Activated T-cell treated with anti-CD3 and anti-CD28 coated beads for 4 hours (primary cell): Measurements from ENCODE around the gene RPS21.

Source experiments
- DNase-seq: peaks from one replicate; pipeline ENCODE4 v3.0.0-alpha.2; 2020

RPS21 gene

DNA sequence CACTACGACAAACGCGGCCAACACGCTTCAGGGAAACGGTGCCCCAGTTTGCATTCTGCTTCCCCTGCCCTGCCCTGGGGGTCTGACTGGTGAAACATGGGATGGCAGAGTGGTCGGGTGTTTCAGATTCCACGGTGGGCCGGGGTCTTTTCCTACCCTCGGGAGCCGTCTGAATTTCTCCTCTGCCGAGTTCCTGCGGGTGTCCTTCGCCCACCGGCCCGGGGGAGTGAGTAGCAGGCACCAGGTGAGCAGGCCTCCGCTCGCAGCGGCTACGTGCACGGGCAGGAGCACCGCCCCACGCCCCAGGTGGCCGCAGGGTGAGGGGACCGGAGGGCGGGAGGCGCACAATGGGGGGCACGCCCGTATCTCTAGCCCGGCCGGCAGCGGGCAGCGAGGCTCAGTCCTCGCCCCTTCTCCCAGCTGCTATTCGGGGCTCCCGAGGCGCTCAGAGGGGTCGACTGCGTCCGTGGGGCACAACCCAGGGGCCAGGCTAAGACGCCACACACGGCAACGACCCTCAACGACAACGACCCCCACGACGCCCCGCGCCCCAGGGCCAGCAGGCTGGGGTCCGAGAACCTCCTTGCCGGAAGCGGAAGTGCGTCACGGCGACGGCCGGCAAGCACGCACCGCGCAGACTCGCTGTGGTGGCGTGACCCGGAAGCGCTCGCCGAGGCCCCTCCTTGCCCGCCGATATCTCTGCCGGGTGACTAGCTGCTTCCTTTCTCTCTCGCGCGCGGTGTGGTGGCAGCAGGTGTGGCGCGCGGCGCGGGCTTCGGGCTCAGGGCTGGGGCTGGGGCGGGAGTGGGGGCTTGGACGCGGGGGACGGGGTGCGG is at the start of gene RPS21:
TSS of gene RPS21 (plus strand) at position 721 of the 836 bp plus-strand sequence. CDS start 236 bp downstream, outside the sequence.
- peak; percentile 86 for DNase-seq

DNA sequence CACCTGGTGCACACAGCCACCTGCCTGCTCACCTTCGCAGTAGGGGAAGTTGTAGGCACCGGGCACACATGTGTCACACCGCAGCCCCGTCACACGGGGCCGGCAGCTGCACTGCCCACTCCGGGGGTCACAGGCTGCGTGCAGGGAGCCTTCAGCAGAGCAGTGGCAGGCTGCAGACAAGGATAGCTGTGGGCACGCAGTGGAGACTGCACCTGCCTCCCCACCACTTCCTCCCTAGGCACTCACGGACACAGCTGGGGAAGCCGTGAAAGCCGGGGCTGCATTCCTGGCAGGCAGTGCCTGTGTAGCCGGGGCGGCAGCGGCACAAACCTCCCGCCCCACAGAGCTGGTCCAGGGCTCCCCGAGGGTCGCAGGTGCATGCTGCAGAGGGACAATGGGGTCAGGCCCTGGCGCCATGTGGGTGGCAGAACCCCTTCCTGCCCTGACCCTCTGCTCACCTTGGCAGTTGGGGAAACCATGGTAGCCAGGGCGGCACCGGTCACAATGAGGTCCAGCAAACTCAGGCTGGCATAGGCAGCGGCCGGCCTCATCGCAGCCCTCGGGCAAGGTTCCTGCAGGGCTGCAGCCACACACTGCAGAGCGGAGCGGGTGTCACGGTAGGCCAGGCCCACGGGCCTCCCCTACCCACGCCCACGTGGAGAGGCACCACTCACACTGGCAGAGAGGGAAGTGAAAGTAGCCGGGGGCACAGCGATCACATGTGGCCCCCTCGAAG is 49.2 kb upstream of the RPS21 start:
- DNase-seq, result no peak

DNA sequence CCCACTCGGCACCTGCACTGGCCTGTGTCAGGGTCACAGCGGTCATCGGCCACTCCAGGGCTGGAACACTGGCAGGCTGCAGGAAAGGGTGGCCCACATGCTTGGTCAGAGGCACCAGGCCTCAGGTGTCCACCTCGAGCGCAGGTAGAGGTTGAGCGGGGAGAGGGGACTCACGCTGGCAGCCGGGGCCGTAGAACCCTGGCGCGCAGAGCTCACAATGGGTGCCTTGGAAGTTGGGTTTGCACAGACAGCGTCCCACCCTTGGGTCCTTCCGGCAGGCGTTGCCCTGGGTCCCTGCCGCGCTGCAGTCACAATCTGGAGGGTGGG is 48.6 kb upstream of the RPS21 start:
- DNase-seq, result no peak

DNA sequence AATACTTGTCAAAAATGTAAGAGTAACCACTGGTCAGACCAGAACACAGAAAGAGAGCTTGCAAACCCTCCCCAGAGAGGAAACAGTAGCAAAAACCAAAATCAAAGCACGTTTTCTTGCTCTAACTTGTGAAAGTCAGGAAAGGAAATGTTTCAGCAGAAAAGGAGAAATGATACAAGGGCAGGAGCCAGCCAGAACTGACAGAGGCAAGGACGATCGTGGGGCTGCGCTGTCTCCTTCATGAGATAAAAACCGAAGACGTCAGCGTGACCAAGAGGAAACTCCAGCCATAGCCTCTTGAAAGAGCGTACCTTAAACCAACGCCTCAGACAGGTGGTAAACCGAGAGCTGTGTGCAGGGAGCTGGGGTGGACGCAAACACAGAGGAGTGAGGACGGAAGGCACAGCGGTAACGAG is 47.2 kb upstream of the RPS21 start:
- no peak for DNase-seq

DNA sequence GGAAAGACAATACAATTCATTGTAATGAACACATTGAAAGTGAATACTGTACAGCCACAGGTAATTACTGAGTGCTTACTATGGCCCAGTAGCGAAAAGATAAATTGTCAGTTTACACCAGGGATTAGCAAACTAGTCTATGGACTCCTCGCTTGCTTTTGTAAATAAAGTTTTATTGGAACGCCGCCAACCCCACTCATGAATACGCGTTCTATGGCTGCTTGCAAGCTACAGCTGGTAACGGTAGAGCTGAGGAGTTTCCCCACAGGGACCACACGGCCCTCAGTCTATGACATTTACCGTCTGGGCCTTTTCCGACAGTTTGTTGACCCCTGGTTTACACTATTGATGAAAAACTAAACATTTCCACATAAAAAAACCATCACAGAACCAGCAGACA is 44.0 kb upstream of the RPS21 start:
- no peak for DNase-seq

DNA sequence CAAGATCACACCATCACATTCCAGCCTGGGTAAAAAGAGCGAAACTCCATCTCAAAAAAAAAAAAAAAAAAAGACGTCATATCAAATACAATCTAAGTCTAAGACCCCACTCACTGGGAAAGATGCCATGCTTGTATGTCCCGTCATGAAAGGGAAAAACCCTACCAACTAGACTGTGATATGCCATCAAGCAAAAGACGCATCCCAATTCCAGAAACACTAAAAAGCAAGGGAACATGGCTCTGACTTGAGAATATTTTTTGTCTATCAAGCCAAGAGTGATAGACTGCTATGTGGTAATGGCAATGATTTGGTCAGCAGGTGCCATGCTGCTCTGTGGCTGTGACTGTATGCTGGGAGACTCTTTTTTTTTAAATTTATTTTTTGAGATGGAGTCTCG is 42.8 kb upstream of the RPS21 start:
- DNase-seq, result no peak

DNA sequence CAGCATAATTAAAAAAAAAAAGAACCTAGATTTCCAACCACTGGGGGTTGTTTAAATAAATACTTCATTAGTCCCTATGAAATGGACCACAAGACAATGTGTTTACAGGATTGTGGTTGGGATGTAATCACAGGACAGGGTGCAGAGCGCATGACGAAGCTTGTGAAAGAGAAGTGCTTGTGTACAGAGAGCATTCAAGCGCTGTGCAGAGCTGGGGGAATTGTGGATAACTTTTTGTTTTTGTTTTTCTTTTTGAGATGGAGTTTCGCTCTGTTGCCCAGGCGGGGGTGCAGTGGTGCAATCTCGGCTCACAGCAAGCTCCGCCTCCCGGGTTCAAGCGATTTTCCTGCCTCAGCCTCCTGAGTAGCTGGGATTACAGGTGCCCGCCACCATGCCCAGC is 42.1 kb upstream of the RPS21 start:
- no peak for DNase-seq

DNA sequence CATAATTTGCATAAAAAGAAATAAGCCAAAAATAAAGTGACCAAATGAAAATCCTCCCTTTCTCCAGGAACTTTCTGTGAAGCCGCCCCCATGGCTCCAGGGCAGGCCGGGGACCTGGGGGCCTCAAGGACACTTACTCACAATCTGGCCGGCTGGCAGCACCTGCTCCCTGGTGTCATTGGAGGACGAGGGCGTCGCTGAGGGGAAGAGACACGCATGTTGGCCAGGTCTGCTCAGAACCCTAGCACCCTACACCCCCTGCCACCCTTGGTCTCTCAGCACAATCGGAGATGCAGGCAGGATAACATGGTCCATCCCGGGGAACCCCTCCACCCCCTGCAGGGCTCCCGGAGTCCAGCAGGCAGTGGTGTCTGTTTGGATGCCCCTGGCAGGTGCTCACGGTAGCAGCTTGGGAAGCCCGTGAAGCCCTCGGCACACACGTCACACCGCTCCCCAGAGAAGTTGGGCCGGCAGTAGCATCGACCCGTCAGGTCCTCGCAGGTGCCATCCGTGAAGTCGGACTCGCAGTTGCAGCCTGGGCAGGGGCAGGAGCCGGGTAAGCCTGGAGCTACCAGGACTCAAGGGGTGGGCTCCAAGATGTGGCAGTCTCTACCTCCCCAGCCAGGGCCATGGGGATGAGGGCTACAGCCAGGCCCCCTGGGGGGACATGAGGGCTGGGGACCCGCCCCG is 41.1 kb upstream of the RPS21 start:
- DNase-seq, result no peak

DNA sequence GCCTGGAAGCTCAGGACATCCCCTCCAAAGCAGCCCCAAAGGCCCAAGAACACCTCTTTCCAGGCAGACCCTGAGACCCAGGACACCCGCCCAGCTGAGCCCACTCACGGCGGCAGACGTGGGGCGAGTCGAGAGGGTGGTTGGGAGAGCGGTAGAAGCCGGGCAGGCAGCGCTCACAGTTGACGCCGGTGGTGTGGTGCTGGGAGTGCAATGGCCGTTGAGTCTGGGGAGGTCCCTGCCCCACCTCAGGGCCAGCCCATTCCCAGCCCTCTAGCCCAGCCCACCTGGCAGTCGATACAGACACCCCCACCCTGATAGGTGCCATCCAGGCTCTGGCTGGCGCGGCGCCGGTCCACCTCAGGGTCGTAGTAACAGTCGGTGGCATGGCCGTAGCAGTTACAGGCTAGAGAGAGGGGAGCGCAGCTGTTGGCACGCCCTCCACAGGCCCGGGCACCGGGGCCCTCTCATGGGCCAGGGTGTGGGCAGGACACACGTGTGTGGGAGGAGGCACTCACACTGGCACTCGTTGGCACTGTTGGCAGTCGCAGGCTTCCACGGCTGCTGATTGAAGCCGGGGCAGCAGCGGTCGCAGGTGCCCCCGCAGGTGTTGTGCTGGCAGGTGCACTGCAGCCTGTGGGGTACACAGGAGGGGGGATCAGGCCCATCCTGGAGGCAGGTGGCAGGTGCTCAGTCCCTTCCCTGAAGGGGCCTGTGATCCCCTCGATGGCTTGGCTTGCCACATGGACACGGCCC is 40.3 kb upstream of the RPS21 start:
- DNase-seq, result no peak

DNA sequence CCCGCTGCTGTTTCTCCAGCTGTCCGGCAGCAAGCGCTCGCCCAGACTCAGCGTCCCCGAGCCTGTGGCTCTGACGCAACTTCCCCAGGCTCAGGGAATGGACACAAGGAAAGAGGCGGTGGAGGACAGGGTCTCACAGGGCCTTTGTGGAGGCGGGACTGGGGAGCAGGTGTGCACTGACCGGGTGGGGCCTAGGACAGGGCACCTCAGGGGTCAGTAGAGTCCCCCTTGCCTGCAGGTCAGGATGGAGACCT is 39.8 kb upstream of the RPS21 start:
- DNase-seq, result no peak

DNA sequence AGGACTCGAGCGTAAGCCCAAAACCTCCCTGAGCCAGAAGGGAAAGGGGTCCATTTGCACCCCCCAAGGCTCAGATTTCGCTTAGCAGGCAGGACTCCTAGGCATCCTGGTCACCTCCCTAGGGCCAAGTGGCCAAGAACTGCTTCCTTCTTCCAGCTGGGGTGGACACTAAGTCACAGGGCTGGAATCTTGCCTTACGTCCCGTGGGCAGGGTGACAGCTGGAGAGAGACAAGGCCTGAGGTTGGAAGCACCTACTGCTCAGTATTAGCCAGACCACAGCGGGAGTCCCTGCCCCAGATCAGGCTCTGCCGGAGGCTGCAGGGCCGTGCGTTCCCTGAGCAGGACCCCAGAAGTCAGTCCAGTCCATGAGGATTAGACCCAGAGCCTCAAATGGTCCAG is 39.5 kb upstream of the RPS21 start:
- DNase-seq, result no peak

DNA sequence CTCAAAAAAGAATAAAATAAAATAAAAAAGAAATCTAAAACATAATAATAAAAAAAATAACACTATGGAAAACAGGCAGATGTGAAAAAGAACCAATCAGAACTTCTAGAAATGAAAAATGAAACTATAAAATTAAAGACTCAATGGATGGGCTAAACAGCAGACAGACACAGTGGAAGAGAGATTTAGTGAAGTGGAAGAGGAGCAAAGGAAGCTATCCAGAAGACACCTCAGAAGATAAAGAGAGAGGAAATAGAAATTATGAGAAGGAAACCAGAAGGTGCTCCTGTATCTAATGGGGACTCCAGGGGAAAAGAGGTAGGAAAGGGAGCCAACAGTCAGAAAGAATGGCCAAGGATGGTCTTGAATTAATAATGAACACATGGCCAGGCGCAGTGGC is 38.3 kb upstream of the RPS21 start:
- DNase-seq, result no peak

DNA sequence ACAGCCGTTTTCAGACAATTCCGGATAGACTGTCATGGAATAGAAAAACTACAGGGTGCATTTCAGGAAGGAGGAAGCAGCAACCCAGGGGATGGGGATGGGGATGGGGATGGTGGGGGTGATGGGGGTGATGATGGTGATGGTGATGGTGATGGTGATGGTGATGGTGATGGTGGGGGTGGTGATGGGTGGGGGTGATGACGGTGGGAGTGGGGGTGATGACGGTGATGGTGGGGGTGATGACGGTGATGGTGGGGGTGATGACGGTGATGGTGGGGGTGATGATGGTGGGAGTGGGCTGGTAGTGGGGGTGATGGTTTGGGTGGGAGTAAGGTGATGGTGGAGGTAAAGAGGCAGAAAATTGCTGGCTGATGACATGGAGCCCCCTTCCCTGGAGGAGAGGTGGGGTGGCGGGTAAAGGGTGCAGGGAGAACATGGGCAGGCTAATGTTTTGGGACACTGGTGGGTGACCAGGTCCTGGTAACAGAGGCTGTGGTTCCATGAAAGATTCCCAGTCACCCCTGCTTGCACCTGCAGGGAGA is 37.3 kb upstream of the RPS21 start:
- DNase-seq, result no peak

DNA sequence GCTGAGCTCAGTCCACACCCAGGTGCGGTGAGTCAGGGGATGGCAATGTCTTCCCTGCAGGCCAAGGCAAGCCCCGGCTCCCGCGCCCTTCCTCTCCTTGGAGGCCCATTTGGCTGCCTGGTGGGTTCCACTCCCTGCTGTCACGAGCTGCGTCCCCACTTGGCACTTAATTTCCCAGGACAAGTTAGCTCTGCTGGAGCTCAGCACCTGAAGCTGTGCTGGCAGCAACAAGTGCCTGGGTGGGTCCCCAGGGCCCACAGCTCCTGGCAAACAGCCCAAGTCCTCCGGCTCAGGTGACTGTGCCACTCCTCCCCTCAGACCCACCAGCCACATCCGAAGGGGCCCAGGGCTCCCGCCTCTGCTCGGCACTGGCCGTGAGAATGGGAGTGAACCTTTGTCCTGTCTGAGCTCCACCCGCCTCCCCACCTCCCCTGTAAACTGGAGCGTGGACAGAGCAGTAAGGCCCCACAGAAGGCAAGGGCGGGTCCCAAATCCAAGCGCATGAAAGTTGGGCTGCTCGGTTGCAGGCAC is 36.7 kb upstream of the RPS21 start:
- no peak for DNase-seq

DNA sequence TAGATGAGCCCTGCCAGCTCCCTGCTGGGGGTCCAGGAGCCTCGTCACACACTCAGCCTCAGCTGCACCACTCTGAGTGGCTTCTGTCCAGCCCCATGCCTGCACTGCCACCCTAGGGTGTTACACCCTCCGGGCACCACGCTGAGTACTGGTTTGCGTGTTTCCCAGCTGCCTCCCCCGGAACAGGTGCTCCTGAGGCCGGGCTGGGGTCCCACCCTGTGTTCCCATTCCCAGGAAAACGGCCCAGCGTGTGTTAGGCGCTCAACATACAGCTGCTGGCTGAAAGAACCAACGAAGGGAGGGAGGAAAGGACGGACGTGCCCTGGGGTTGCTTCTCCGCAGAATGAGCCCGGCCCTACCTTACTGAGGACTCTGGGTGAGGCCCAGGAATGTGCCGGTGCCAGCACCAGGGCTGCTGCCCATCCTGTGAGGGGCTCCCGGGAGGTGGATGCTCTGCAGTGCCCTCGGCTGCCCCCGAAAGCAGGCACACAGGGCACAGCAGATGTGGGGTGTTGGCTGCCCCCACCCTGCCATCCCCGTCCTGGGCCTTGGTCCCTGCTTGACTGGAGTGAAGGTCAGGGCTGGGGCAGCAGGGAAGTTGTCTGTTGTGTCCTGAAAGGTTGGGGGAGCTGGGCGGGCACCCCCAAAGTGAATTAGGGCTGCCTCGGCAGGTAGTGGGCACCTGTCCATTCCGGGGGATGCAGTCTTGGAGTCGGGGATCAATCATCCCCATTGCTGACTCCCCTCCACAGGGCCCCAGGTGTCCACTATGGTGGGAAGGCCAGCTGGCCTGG is 36.1 kb upstream of the RPS21 start:
- no peak for DNase-seq

DNA sequence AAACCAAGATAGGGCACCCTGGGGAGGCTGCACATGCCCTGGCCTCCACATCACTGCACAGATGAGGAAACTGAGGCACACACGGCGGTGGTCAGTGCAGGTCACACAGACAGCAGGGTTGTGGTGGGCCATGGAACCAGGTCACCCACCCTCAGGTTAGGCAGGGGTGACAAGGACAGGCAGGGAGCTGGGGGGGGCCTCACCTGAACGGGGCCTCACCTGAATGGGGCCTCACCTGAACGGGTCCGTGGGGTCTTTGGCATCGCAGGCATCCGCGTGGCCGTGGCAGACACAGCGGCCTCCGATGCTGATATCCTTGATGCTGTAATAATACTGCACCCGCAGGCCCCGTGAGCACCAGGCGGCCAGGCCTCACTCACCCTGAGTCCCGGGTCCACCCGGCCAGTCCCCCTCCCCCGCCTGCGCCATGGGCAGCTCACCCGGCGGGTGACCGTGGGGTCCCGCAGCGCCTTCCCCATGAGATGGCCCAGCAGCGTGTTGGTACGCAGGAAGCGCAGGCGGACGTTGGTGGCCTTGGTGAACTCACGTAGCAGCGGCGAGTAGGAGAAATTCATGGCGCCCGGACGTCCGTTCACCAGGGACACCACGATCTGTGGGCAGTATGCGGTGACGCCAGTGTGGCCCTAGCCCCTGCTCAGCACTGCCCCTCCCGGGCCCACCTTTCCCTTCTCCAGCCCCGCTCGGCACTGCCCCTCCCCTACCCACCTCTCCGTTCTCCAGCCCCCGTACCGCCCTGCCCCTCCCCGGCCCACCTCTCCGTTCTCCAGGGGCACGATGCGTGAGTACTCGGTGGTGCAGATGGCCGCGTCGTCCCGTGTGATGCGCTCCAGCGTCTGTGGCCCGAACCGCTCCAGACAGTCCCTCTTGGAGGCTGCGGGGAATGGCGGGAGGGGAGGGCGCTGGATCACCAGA is 35.2 kb upstream of the RPS21 start:
- DNase-seq, result no peak

DNA sequence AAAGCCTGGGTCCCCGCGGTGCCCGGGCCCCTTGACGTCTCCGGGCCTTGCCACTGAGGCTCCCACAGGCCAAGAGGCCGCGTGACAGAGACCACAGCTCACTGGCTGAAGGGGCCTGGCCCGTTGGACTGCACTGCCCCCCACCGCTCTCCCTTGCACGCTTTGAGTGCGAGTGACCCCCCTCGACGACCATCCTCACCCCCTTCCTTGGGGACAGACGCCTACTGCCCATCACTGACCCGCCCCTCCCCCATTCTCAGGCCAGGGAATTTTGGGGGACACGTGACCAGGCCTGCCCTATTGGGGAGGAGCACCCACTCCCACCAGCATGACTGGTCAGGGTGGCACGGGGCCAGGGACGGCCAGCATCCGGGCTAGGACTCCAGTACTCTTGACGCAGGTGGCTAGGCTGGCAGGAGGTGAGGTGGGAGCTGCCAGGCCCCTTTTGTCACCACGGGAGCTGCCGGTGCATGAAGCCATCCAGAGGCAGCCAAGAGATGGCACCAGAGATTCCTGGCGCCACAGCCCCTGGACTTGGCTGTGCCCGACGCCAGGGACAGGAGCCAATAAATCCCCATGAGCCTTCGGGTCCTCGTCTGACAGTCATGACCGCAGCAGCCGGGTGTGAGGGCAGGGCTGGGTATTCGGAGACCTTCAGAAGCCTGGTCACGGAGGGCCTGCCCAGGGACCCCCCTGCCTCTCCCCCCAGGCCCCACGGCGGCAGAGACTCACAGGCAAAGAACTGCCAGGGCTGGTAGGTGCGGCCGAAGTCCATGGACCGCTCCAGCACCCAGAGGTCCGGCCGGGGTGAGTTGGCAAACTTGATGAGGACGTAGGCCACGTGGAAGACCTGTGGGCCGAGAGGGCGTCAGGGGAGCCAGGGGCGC is 34.3 kb upstream of the RPS21 start:
- no peak for DNase-seq

DNA sequence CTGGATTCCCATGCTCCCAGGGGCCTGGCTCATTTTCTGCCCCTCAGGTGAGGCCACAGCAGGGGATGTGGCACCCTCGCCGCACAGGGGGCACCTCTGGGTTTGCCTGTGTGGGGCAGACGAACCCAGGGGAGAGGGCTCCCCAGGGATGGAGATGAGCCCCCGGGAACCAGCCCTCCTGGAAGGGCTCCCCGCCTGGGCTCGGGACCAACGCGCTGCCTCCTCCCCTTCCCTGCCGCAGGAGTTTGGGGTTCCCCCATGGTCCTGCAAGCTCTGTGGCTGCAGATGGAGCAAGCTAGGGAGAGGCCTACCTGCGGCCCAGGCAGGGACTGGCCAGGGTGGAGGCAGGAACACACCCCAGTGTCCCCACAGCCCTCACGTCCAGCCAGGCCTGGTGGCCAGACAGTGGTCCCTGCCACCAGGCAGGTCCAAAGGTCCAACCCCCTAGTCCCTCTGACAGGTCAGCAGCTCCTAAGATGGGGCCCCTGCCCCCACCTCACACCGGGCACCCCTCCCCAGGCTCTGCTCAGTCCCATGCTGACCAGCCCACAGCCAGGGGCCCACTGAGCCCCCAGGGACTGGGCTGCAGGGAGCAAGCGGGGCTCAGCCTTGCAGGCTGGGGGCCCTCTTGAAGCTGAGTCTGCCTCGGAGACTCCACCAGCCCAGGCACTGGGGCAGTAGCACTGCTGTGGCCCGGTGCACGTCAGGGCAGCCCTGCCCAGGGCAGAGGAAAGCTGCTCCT is 33.4 kb upstream of the RPS21 start:
- no peak for DNase-seq
